Ramos (cell line): ENCODE measurements around the gene RTKN.

ENCODE experiments used
- in situ Hi-C: fragments of 300-500 bp; cut with MboI; formaldehyde crosslinking; loops from one replicate; pipeline ENCODE4 v1.14.3; 2022; ENCODE audit warnings: low sequenced_read_pairs; ENCODE audit not compliant: unreplicated experiment

Gene RTKN

DNA sequence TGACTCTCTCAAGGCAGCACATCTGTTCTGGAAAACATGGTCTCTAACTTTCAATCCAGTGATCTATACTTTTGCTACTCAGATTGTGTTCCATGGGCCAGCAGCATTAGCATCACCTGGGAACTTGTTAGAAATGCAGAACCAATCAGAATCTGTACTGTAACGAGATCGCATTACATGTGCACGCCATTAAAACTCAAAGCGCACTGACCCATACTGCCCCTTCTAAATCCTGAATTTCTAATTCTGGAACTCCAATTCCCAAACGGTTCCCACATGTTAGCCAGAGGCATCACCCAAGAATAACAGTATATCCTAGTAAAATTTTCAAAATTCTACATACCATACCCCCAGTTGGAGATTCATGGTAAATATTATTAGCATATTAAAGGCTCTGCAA is 51.1 kb downstream of the RTKN start:
- in situ Hi-C loops: loop anchor here (10.0 kb wide), 1 partner anchor 146 kb away; no protein-coding TSS in a partner anchor

DNA sequence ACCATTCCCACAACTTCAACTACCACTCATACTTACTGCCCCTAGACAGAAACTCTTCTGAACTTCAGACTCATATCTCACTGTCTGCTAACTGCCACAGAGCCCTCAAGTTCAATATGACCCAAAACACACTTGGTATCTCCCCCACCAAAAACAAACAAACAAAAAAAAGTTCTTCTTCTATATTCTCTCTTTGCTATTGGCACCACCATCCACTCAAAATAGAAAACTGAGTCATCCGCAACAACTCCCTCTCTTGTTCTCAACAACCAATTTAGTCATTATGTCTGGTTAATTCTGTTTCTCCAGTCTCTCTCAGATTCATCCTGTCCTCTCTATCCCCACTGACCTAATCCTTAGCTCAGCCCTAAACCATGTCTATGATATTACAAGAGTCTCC is 54.4 kb downstream of the RTKN start:
- in situ Hi-C loops: no loop called here

DNA sequence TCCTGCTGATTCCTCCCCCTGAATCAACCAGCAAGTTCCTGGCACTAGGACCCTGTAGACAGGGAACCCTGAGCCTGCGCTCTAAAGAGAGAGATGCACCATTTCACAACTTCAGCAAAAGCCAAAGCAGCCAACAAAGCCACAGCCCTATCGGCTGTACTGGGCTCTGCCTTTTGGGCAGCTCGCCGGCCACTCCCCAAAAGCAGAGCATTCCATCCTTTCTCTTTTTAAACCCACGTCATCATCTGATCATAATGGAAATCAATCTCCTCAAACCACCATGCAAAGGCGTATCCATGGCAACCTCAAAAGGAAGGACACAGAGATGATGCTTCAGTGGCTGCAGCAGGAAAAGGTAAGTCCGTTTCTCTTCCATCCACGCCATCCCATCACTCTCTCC is 56.3 kb downstream of the RTKN start:
- in situ Hi-C loops: no loop called here

DNA sequence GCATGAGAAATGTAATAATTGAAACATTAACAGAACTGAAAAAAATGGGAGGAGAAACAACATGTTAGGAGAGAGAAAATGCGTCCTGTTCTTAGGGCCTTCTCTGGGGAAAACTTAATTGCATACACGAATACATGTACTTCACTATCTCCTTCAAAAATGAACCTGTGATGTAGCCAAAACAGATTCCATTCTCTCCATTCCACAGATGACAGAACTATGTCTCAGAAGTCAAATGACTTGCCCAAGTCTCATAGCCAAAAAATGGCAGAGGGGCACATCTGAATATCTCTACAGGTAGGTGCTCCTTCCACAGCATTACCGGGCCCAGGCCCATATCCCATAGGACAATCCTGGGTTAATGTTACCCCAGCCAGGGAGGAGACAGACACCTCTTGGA is 57.7 kb downstream of the RTKN start:
- in situ Hi-C loops: no loop called here

DNA sequence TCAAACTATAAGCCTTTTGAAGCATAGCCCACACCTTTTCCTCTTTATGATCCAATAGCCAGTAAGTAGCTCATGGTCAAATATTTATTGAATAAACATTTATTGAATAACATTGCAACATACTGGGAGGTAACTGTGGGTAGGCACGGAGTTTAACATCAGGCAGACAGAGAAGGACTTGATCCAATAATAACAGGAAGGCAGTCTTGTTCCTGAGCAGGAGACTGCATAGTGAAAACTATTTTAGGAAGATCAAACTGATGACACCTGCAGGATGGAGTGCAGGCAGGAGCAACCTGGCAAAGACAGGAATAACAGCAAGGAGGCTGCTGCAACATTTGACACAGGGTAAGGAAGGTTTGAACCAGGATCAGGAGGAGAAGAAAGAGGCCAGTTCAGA is 58.5 kb downstream of the RTKN start:
- in situ Hi-C loops: no loop called here

DNA sequence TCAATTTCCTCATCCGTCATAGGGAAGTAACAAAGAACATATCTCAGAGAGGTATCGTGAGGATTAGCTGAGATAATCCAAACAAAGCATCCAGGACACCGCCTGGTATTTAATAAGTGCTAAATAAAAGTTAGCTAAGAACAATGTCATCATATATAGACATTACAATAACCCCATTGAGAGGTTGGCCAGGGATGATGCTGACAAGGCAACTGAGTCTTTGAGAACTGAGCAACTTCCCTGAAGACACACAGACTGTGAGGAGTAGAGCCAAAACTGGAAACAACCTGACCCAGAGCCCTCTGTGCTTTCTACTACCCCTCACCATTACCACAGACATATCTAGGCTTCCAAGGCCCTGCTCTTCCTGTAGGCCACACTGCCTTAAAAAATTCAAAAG is 60.0 kb downstream of the RTKN start:
- in situ Hi-C loops: no loop called here

DNA sequence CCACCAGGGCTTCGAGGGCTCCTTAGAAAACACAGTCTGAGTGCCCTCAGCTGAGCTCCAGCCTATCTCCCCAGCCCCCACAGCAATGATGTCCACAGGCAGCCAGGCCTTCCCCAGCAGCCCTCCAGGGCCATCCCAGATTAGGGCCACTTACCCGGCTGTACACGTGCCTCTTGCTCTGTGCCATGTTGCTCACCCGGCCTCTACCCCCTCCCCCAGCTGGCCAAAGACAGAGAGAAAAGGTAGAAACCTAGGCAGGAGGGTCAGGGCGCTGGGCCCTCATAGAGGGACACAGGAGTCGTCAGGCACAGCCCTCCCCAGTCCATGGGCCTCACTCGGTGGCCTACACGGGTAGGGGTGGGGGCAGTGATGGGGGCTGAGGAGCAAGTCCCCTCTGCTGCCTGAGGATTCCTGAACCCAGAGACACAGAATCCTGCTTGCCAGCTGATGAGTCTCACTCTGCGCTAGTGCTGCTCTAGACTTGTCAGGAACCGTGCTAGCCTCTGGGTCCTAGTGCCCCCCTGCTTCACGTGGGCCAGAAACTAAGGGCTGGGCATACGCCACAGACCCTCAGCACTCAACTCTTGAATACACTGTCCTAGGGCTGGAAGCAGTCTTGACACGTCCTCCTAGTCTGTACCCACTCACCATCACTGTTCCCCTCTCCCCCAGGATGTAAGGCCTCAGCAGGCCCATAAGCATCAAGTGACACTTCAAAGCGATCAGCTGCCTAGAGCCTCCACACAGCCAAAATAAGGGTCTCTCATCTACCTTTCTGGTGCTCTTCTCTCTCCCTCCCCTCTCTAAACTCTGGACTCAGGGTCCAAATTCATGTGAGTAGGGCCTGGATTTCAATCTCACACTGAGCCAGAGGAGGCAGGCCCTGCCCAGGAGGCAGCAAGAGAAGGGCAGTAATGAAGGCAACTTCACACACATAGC is 61.6 kb downstream of the RTKN start, which contains the start of gene DCTN1:
DCTN1 (minus strand) TSS at position 461 of the 939 bp plus-strand sequence; CDS start at position 187, 274 bp downstream.
- in situ Hi-C loops: no loop called here

DNA sequence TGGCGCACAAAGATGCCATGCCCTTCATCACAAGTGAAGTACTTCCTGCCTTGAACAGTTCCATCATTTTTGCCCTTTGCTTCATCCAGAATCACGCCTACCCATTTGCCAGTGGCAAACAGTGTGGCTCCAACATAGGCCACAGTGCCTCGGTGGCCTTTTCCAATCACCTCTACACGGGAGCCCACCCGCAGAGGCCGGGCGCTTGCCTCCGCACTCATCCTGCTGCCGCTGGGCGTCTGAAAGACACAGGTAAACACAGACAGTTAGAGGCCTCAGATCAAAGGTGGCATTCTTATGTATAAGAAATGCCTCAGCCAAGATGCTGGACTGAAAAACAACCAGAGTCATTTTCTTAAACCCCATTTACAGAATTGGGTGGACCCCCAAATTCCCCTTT is 63.7 kb downstream of the RTKN start:
- in situ Hi-C loops: no loop called here

DNA sequence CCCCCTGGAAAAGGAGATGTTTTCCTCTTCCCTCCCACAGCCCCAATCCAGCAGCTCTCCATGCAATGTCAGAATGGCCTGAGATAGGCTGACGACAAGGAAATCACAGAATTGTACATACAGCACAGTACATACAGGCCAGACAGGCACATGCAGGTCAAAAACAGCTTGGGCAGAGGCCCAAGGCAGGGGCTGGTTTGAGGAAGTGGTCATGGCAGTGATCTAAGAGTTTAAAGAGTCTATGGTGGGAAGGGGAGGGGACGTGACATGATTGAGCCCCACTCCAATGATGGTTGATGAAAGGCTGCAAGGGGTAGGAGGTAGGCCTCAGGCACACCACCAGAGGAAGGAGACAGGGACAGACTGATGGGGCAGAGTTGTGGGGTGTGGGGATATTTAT is 65.9 kb downstream of the RTKN start:
- in situ Hi-C loops: no loop called here
